ENCODE measurements around the gene INPP5F.

DNA sequence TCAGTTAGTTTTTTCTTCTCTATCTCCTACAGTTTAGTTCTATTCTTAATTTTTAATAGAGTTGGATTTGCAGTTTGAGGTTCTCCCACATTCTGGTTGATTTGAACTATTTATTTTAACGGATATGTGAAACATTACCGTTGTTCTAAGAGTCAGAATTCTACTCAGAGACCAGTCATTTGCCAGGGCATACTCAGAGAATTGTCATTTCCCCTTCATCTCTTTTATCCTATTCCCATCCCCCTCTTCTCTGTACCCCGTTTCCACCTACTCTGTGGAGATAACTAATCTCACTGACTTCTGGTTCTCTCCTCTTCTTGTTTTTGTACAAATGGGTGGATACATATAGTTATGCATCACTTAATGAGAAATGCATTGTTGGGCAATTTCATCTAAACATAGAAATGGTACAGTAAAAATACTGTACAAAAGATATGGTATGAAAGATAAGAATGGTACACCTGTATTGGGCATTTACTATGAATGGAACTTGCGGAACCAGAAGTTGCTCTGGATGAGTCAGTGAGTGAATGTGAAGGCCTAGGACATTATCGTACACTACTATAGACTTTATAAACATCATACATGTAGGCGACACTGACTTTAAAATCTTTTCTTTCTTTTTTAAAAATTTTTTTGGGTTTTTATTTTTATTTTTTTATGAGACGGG, 53.1 kb downstream of the INPP5F start:
- no peak for TF ChIP-seq CTCF (IDR thresholded peaks at IDR 0.05)
- TF ChIP-seq POLR2A (IDR thresholded peaks at IDR 0.05): no peak
- no peak for TF ChIP-seq EP300 (IDR thresholded peaks at IDR 0.05)
- TF ChIP-seq POLR2AphosphoS5 (IDR thresholded peaks at IDR 0.05): no peak

Measured in gastroesophageal sphincter (tissue), 3 donors.